ENCODE data around the gene CCDC85A.

DNA sequence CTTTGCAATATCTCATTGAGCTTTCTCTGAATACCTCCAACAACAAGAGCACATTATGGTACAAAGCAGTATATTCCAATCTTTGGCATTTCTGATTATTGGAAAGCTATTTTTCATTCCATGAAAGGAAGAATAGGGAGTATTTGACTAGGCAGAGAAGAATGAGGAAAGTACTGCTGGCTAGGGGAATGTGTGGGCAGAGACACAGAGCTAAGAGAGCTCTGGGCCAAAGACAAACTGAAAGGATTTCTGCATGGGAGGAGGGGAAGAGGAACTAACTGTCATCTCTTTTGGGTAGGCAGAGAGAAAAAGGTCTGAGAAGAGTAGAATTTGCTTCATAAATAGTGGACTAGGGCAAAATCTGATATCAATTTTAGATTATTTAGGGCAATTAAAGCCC lies 150.8 kb downstream of the CCDC85A start:
- TF ChIP-seq ARNTL (CRISPR knock-in tag; IDR thresholded peaks at IDR 0.05; ENCODE audit: borderline replicate concordance, low read depth) = no peak
- TF ChIP-seq, protein P1, sequence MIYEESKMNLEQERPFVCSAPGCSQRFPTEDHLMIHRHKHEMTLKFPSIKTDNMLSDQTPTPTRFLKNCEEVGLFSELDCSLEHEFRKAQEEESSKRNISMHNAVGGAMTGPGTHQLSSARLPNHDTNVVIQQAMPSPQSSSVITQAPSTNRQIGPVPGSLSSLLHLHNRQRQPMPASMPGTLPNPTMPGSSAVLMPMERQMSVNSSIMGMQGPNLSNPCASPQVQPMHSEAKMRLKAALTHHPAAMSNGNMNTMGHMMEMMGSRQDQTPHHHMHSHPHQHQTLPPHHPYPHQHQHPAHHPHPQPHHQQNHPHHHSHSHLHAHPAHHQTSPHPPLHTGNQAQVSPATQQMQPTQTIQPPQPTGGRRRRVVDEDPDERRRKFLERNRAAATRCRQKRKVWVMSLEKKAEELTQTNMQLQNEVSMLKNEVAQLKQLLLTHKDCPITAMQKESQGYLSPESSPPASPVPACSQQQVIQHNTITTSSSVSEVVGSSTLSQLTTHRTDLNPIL (CRISPR knock-in tag; IDR thresholded peaks at IDR 0.05; ENCODE audit: low read depth) = no peak
- TF ChIP-seq, protein P2, sequence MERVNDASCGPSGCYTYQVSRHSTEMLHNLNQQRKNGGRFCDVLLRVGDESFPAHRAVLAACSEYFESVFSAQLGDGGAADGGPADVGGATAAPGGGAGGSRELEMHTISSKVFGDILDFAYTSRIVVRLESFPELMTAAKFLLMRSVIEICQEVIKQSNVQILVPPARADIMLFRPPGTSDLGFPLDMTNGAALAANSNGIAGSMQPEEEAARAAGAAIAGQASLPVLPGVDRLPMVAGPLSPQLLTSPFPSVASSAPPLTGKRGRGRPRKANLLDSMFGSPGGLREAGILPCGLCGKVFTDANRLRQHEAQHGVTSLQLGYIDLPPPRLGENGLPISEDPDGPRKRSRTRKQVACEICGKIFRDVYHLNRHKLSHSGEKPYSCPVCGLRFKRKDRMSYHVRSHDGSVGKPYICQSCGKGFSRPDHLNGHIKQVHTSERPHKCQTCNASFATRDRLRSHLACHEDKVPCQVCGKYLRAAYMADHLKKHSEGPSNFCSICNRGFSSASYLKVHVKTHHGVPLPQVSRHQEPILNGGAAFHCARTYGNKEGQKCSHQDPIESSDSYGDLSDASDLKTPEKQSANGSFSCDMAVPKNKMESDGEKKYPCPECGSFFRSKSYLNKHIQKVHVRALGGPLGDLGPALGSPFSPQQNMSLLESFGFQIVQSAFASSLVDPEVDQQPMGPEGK (CRISPR knock-in tag; IDR thresholded peaks at IDR 0.05; ENCODE audit: borderline replicate concordance) = no peak
- no peak for TF ChIP-seq GLIS3 (CRISPR knock-in tag; IDR thresholded peaks at IDR 0.05)
- TF ChIP-seq, protein P3, sequence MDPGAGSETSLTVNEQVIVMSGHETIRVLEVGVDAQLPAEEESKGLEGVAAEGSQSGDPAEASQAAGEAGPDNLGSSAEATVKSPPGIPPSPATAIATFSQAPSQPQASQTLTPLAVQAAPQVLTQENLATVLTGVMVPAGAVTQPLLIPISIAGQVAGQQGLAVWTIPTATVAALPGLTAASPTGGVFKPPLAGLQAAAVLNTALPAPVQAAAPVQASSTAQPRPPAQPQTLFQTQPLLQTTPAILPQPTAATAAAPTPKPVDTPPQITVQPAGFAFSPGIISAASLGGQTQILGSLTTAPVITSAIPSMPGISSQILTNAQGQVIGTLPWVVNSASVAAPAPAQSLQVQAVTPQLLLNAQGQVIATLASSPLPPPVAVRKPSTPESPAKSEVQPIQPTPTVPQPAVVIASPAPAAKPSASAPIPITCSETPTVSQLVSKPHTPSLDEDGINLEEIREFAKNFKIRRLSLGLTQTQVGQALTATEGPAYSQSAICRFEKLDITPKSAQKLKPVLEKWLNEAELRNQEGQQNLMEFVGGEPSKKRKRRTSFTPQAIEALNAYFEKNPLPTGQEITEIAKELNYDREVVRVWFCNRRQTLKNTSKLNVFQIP (CRISPR knock-in tag; IDR thresholded peaks at IDR 0.05; ENCODE audit: borderline replicate concordance, low read depth) = no peak
- no peak for TF ChIP-seq ZNF8 (CRISPR knock-in tag; IDR thresholded peaks at IDR 0.05)
- no peak for TF ChIP-seq BACH2 (CRISPR knock-in tag; IDR thresholded peaks at IDR 0.05; ENCODE audit: borderline replicate concordance)
- no peak for TF ChIP-seq PPARA (CRISPR knock-in tag; IDR thresholded peaks at IDR 0.05; ENCODE audit: borderline replicate concordance)
- no peak for TF ChIP-seq CSDC2 (CRISPR knock-in tag; IDR thresholded peaks at IDR 0.05)
- no peak for TF ChIP-seq TOX (CRISPR knock-in tag; IDR thresholded peaks at IDR 0.05; ENCODE audit: borderline replicate concordance)
- no peak for TF ChIP-seq ISL1 (CRISPR knock-in tag; IDR thresholded peaks at IDR 0.05)
- no peak for TF ChIP-seq ZNF565 (CRISPR knock-in tag; conservative IDR thresholded peaks at IDR 0.05; ENCODE audit: low read depth)
- TF ChIP-seq, protein P4, sequence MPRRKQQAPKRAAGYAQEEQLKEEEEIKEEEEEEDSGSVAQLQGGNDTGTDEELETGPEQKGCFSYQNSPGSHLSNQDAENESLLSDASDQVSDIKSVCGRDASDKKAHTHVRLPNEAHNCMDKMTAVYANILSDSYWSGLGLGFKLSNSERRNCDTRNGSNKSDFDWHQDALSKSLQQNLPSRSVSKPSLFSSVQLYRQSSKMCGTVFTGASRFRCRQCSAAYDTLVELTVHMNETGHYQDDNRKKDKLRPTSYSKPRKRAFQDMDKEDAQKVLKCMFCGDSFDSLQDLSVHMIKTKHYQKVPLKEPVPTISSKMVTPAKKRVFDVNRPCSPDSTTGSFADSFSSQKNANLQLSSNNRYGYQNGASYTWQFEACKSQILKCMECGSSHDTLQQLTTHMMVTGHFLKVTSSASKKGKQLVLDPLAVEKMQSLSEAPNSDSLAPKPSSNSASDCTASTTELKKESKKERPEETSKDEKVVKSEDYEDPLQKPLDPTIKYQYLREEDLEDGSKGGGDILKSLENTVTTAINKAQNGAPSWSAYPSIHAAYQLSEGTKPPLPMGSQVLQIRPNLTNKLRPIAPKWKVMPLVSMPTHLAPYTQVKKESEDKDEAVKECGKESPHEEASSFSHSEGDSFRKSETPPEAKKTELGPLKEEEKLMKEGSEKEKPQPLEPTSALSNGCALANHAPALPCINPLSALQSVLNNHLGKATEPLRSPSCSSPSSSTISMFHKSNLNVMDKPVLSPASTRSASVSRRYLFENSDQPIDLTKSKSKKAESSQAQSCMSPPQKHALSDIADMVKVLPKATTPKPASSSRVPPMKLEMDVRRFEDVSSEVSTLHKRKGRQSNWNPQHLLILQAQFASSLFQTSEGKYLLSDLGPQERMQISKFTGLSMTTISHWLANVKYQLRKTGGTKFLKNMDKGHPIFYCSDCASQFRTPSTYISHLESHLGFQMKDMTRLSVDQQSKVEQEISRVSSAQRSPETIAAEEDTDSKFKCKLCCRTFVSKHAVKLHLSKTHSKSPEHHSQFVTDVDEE (CRISPR knock-in tag; IDR thresholded peaks at IDR 0.05) = no peak
- TF ChIP-seq ESRRG (CRISPR knock-in tag; IDR thresholded peaks at IDR 0.05) = no peak

All from SK-N-SH treated with all-trans-retinoic acid at 6 μM for 48 hours (cell line).